IMR-90 (cell line): Measurements from ENCODE around the gene ENDOD1. TPM values are rescaled to one million over a fixed set of nuclear protein-coding genes. Genes with fewer than 3 reads are reported as not detected.

ENCODE experiments used
- ATAC-seq: fragments of 200-7000 bp; cut with Tn5 transposase; 2 replicates; pipeline ENCODE4 v1.9.1; 2020; ENCODE audit warnings: low read depth, mild to moderate bottlenecking, moderate library complexity
- BruUV-seq: library from RNA; stranded (reverse); fragments of 400-500 nt; replicated peaks from 2 replicates; lab custom pipeline; 2021; lab: Mats Ljungman, UMichigan
- CTCF ChIA-PET: fragments of 300-600 bp; formaldehyde crosslinking; extraction: SDS; loops from one replicate; lab custom pipeline; 2021; ENCODE audit warnings: antibody characterized with exemption; lab: Yijun Ruan, JAX
- POLR2A ChIA-PET: fragments of 300-600 bp; sonication (Branson Sonifier 250); formaldehyde crosslinking; loops from one replicate; lab custom pipeline; 2022; ENCODE audit warnings: antibody characterized with exemption; ENCODE audit not compliant: unreplicated experiment; lab: Charles Lee
- DNase-seq: peaks from one replicate; pipeline ENCODE4 v3.0.0; 2013
- H2AFZ ChIP-seq: replicated peaks from 2 replicates; pipeline ENCODE3; 2013; ENCODE audit warnings: low read length, mild to moderate bottlenecking; ENCODE audit not compliant: poor library complexity
- H2AK5ac ChIP-seq: 2 replicates; pipeline ENCODE4 v1.6.1; 2013; ENCODE audit warnings: low read depth, low read length, inconsistent platforms
- H2AK9ac ChIP-seq: replicated peaks from 2 replicates; pipeline ENCODE3; 2013; ENCODE audit warnings: mild to moderate bottlenecking, low read depth, low read length, moderate library complexity; ENCODE audit not compliant: poor library complexity
- H2BK120ac ChIP-seq: 2 replicates; pipeline ENCODE4 v1.6.1; 2013; ENCODE audit warnings: low read depth, low read length, inconsistent platforms
- H2BK15ac ChIP-seq: 3 replicates; pipeline ENCODE4 v1.6.1; 2013; ENCODE audit warnings: low read depth, low read length, inconsistent platforms
- H2BK20ac ChIP-seq: 2 replicates; pipeline ENCODE4 v1.6.1; 2013; ENCODE audit warnings: low read depth, mild to moderate bottlenecking, inconsistent platforms, low read length, moderate library complexity
- H2BK5ac ChIP-seq: 2 replicates; pipeline ENCODE4 v1.6.1; 2013; ENCODE audit warnings: mild to moderate bottlenecking, low read depth, low read length, inconsistent platforms; ENCODE audit not compliant: poor library complexity, severe bottlenecking
- H3K14ac ChIP-seq: replicated peaks from 2 replicates; pipeline ENCODE4 v1.6.1; 2013; ENCODE audit warnings: low read depth, low read length, inconsistent platforms
- H3K18ac ChIP-seq: 2 replicates; pipeline ENCODE4 v1.6.1; 2013; ENCODE audit warnings: low read depth, low read length, control low read depth
- H3K23ac ChIP-seq: 2 replicates; pipeline ENCODE4 v1.6.1; 2013; ENCODE audit warnings: low read depth, low read length, inconsistent platforms
- H3K27ac ChIP-seq: 2 replicates; pipeline ENCODE4 v1.5.1; 2013; ENCODE audit warnings: mild to moderate bottlenecking, control low read depth, low read length; ENCODE audit not compliant: insufficient read depth
- H3K27me3 ChIP-seq: 2 replicates; pipeline ENCODE4 v1.6.1; 2013; ENCODE audit warnings: low read length; ENCODE audit not compliant: control insufficient read depth, insufficient read depth
- H3K36me3 ChIP-seq: 2 replicates; pipeline ENCODE4 v1.6.1; 2013; ENCODE audit warnings: low read length, mixed read lengths; ENCODE audit not compliant: control insufficient read depth, insufficient read depth
- H3K4ac ChIP-seq: 2 replicates; pipeline ENCODE4 v1.6.1; 2013; ENCODE audit warnings: low read depth, low read length, inconsistent platforms
- H3K4me1 ChIP-seq: 2 replicates; pipeline ENCODE4 v1.6.1; 2013; ENCODE audit warnings: low read length, mixed read lengths; ENCODE audit not compliant: control insufficient read depth, insufficient read depth
- H3K4me2 ChIP-seq: 2 replicates; pipeline ENCODE4 v1.6.1; 2013; ENCODE audit warnings: low read depth, mild to moderate bottlenecking, control low read depth, low read length, moderate library complexity
- H3K4me3 ChIP-seq: 2 replicates; pipeline ENCODE4 v1.5.1; 2013; ENCODE audit warnings: low read depth, mild to moderate bottlenecking, control low read depth, low read length, moderate library complexity; ENCODE audit not compliant: insufficient read depth
- H3K56ac ChIP-seq: 2 replicates; pipeline ENCODE4 v1.6.1; 2013; ENCODE audit warnings: low read length, inconsistent platforms; ENCODE audit not compliant: insufficient read depth; ENCODE audit errors: extremely low read depth
- H3K79me1 ChIP-seq, 2 experiments: 2 replicates each; pipeline ENCODE4 v1.6.1; 2013; ENCODE audit warnings: low read length in 2 of 2, inconsistent platforms in 1 of 2, low read depth in 1 of 2
- H3K9ac ChIP-seq: 2 replicates; pipeline ENCODE4 v1.6.1; 2013; ENCODE audit warnings: low read depth, low read length, control low read depth
- H3K9me1 ChIP-seq: 2 replicates; pipeline ENCODE4 v1.6.1; 2013; ENCODE audit warnings: low read length, inconsistent platforms; ENCODE audit not compliant: insufficient read depth
- H3K9me3 ChIP-seq: 2 replicates; pipeline ENCODE4 v1.6.1; 2013; ENCODE audit warnings: low read length; ENCODE audit not compliant: control insufficient read depth, insufficient read depth
- H4K20me1 ChIP-seq: 2 replicates; pipeline ENCODE4 v1.6.1; 2013; ENCODE audit warnings: low read length, inconsistent platforms; ENCODE audit not compliant: insufficient read depth
- H4K5ac ChIP-seq: 2 replicates; pipeline ENCODE4 v1.6.1; 2013; ENCODE audit warnings: mild to moderate bottlenecking, low read depth, low read length, control low read depth
- H4K8ac ChIP-seq, 2 experiments: 2 replicates each; pipeline ENCODE4 v1.6.1; 2013; ENCODE audit warnings: low read depth in 2 of 2, low read length in 2 of 2, control low read depth in 1 of 2, inconsistent platforms in 1 of 2
- H4K91ac ChIP-seq: 2 replicates; pipeline ENCODE4 v1.6.1; 2013; ENCODE audit warnings: low read depth, low read length, inconsistent platforms; ENCODE audit not compliant: insufficient read depth
- ELK1 ChIP-seq: fragments of 150-350 bp; IDR thresholded peaks from 2 replicates; pipeline ENCODE4 v1.6.1; 2016; ENCODE audit warnings: low read depth, mild to moderate bottlenecking, low read length, moderate library complexity, borderline replicate concordance
- MXI1 ChIP-seq: IDR thresholded peaks from 2 replicates; pipeline ENCODE4 v1.6.1; 2012; ENCODE audit warnings: low read depth, mild to moderate bottlenecking, low read length, moderate library complexity, borderline replicate concordance
- WGBS, 2 experiments: methylation state at CpG; one replicate each; pipeline versions ENCODE4 v1.1.5 to v1.1.7; 2013; ENCODE audit warnings: missing lambda C conversion rate in 2 of 2; ENCODE audit not compliant: insufficient read length in 1 of 2; ENCODE audit errors: extremely low coverage in 2 of 2; 5-methylcytosine and 5-hydroxymethylcytosine counted together
- dilution Hi-C: fragments of 300-500 bp; cut with HindIII; formaldehyde crosslinking; loops from one replicate; pipeline ENCODE4 v1.14.3; 2018; ENCODE audit warnings: low sequenced_read_pairs; ENCODE audit not compliant: unreplicated experiment
- in situ Hi-C: fragments of 300-500 bp; cut with MboI; formaldehyde crosslinking; loops from 3 replicates; pipeline ENCODE4 v1.14.3; 2019; ENCODE audit warnings: low sequenced_read_pairs, inconsistent platforms, mixed read lengths
- intact Hi-C: fragments of 100-400 bp; cut with micrococcal nuclease; formaldehyde crosslinking; loops from 2 replicates; pipeline ENCODE4 v1.10.0; 2022
- polyA plus RNA-seq, 3 experiments: library from polyadenylated mRNA; depleted of rRNA; stranded (reverse); fragments of >200 nt; gene quantifications; 2 replicates each; pipeline ENCODE4 v1.2.3, GENCODE V29; 2012; ENCODE audit warnings: low replicate concordance in 1 of 3
- total RNA-seq: library from RNA; depleted of rRNA; stranded (reverse); fragments of >200 nt; gene quantifications from 2 replicates; pipeline ENCODE4 v1.2.3, GENCODE V29; 2012

The ENDOD1 gene
- total and polyA plus RNA-seq, 2 of the 4 experiments (the other 2 are of a cell fraction): 7.0 to 17.6 TPM

GRCh38 chr11:95058621-95059020, 31.0 kb upstream of the ENDOD1 start:
- Histone ChIP-seq H3K9ac (no peak overlapping the region), H4K91ac (no peak overlapping the region), H3K18ac (no peak overlapping the region), H4K5ac (no peak overlapping the region), H2BK15ac (no peak overlapping the region), H2BK20ac (no peak overlapping the region), H3K4me3 (no peak overlapping the region), H3K23ac (no peak overlapping the region), H3K79me1 (no peaks in the 10 kb centered on the region), H3K27me3 (peaks cover 21% of the 10 kb centered on the region), H3K27ac (no peak overlapping the region), H3K4ac (no peak overlapping the region), H3K4me1 (no peaks in the 10 kb centered on the region), H3K56ac (no peak overlapping the region), H3K9me3 (no peaks in the 10 kb centered on the region), H3K4me2 (no peak overlapping the region), H3K14ac (no peak overlapping the region), H2AFZ (no peak overlapping the region), H2BK120ac (no peak overlapping the region), H2AK5ac (no peak overlapping the region), H4K20me1 (no peaks in the 10 kb centered on the region), H3K9me1 (0 out of 2 replicates have a peak, but pooled peaks cover 3% of the 10 kb centered on the region), H3K36me3 (no peaks in the 10 kb centered on the region), H2BK5ac (no peak overlapping the region), H4K8ac (no peak overlapping the region), H2AK9ac (no peak overlapping the region)
- no CpG with 5 or more reads among the region's 1 CpG for WGBS, 2 experiments
- dilution Hi-C loops (no loop called here), intact Hi-C loops (no loop called here), in situ Hi-C loops (loop anchor here (25.0 kb wide), 1 partner anchor 1379 kb away; no protein-coding TSS in a partner anchor)
- no TSS peak for BruUV-seq
- ATAC-seq (no peak), DNase-seq (no peak)
- TF ChIP-seq MXI1: no peak
- TF ChIP-seq ELK1: no peak
- CTCF ChIA-PET: interaction anchor here (3.7 kb wide), 1 partner anchor 8 kb away, joined by 16 read pairs; the partner anchor contains the start of gene SRSF8
- POLR2A ChIA-PET: no interaction called here
